GM23338 (cell line): ENCODE measurements around the gene BZW2. TPM values are rescaled to one million over a fixed set of nuclear protein-coding genes. Genes with fewer than 3 reads are reported as not detected.

Source experiments
- ATAC-seq: fragments of 200-7000 bp; cut with Tn5 transposase; 3 replicates; pipeline ENCODE4 v1.9.1; 2020
- DNase-seq: peaks from one replicate; pipeline ENCODE4 v3.0.0-alpha.2; 2015; ENCODE audit warnings: low spot score
- H2AFZ ChIP-seq: fragments of 200-600 bp; sonication (generic); 2 replicates; pipeline ENCODE4 v1.8.0; 2016; ENCODE audit warnings: antibody characterized with exemption, mild to moderate bottlenecking, moderate library complexity
- H3F3A ChIP-seq: fragments of 200-600 bp; sonication (generic); replicated peaks from 2 replicates; pipeline ENCODE4 v1.8.0; 2017; ENCODE audit warnings: antibody characterized with exemption, mixed run types, low read depth
- H3K27ac ChIP-seq: fragments of 200-600 bp; sonication (generic); 2 replicates; pipeline ENCODE4 v1.6.1; 2016; ENCODE audit warnings: low read depth
- H3K27me3 ChIP-seq: fragments of 200-600 bp; sonication (generic); 2 replicates; pipeline ENCODE4 v1.8.0; 2016; ENCODE audit warnings: mild to moderate bottlenecking, mixed run types, moderate library complexity; ENCODE audit not compliant: insufficient read depth
- H3K36me3 ChIP-seq: fragments of 200-600 bp; sonication (generic); 2 replicates; pipeline ENCODE4 v1.8.0; 2016; ENCODE audit warnings: mild to moderate bottlenecking; ENCODE audit not compliant: insufficient read depth
- H3K4me1 ChIP-seq: fragments of 200-600 bp; sonication (generic); 2 replicates; pipeline ENCODE4 v1.8.0; 2016; ENCODE audit warnings: mild to moderate bottlenecking, moderate library complexity; ENCODE audit not compliant: insufficient read depth
- H3K4me2 ChIP-seq: fragments of 200-600 bp; sonication (generic); 2 replicates; pipeline ENCODE4 v1.7.1; 2017; ENCODE audit warnings: mixed run types
- H3K4me3 ChIP-seq: fragments of 200-600 bp; sonication (generic); 2 replicates; pipeline ENCODE4 v1.6.1; 2016; ENCODE audit warnings: mixed run types
- H3K79me2 ChIP-seq: fragments of 200-600 bp; sonication (generic); replicated peaks from 2 replicates; pipeline ENCODE4 v1.8.0; 2017; ENCODE audit warnings: mild to moderate bottlenecking; ENCODE audit not compliant: insufficient read depth
- H3K9me2 ChIP-seq: fragments of 200-600 bp; sonication (generic); 2 replicates; pipeline ENCODE4 v1.8.0; 2017; ENCODE audit not compliant: insufficient read depth
- H4K20me1 ChIP-seq: fragments of 200-600 bp; sonication (generic); replicated peaks from 2 replicates; pipeline ENCODE4 v1.8.0; 2017; ENCODE audit warnings: mild to moderate bottlenecking; ENCODE audit not compliant: insufficient read depth
- H3K27ac Mint-ChIP-seq: 2 replicates; pipeline ENCODE4 v1.8.0; 2020; ENCODE audit warnings: inconsistent platforms, mild to moderate bottlenecking, moderate library complexity, mixed read lengths
- H3K27me3 Mint-ChIP-seq: 3 replicates; pipeline ENCODE4 v1.8.0; 2022; ENCODE audit warnings: low read depth, mild to moderate bottlenecking, moderate library complexity, mixed read lengths, inconsistent platforms; ENCODE audit not compliant: insufficient read depth, poor library complexity
- H3K36me3 Mint-ChIP-seq: 3 replicates; pipeline ENCODE4 v1.8.0; 2021; ENCODE audit warnings: low read depth, mild to moderate bottlenecking, inconsistent platforms, moderate library complexity, mixed read lengths
- H3K4me1 Mint-ChIP-seq: 3 replicates; pipeline ENCODE4 v1.8.0; 2020; ENCODE audit warnings: mild to moderate bottlenecking, inconsistent platforms, mixed read lengths
- H3K4me3 Mint-ChIP-seq: 3 replicates; pipeline ENCODE4 v1.8.0; 2021; ENCODE audit warnings: moderate library complexity, mild to moderate bottlenecking, inconsistent platforms, mixed read lengths
- H3K9me3 Mint-ChIP-seq: 3 replicates; pipeline ENCODE4 v1.8.0; 2020; ENCODE audit warnings: moderate library complexity, mild to moderate bottlenecking, inconsistent platforms, mixed read lengths
- CREB1 ChIP-seq: fragments of 250-450 bp; sonication (Bioruptor Pico); IDR thresholded peaks from 2 replicates; pipeline ENCODE4 v1.5.0; 2020; ENCODE audit warnings: low read depth, mild to moderate bottlenecking, moderate library complexity
- EZH2 ChIP-seq: fragments of 200-600 bp; sonication (generic); IDR thresholded peaks from one replicate; pipeline ENCODE4 v1.8.0; 2017; ENCODE audit warnings: antibody characterized with exemption, mild to moderate bottlenecking, low read depth; ENCODE audit not compliant: unreplicated experiment
- EZH2phosphoT487 ChIP-seq: fragments of 200-600 bp; sonication (generic); IDR thresholded peaks from one replicate; pipeline ENCODE4 v1.8.1; 2018; ENCODE audit warnings: antibody characterized with exemption; ENCODE audit not compliant: unreplicated experiment
- JUNB ChIP-seq: IDR thresholded peaks from one replicate; pipeline ENCODE4 v1.6.1; 2016; ENCODE audit warnings: antibody characterized with exemption; ENCODE audit not compliant: unreplicated experiment
- NANOG ChIP-seq: IDR thresholded peaks from 2 replicates; pipeline ENCODE4 v1.6.1; 2016; ENCODE audit warnings: antibody characterized with exemption, borderline replicate concordance
- POLR2AphosphoS5 ChIP-seq: IDR thresholded peaks from 2 replicates; pipeline ENCODE4 v1.6.1; 2016; ENCODE audit warnings: antibody characterized with exemption, low read depth
- STAT1 ChIP-seq: IDR thresholded peaks from one replicate; pipeline ENCODE4 v1.6.1; 2016; ENCODE audit warnings: antibody characterized with exemption; ENCODE audit not compliant: unreplicated experiment
- ZNF114 ChIP-seq: fragments of 250-450 bp; sonication (Bioruptor Pico); IDR thresholded peaks from 2 replicates; pipeline ENCODE4 v1.5.0; 2020; ENCODE audit warnings: mild to moderate bottlenecking, moderate library complexity
- ZNF331 ChIP-seq: fragments of 250-450 bp; sonication (Bioruptor Pico); IDR thresholded peaks from 2 replicates; pipeline ENCODE4 v1.5.0; 2020; ENCODE audit warnings: low read depth, mild to moderate bottlenecking, moderate library complexity
- polyA plus RNA-seq: library from polyadenylated mRNA; unstranded; fragments of >200 nt; fragmentation: Nextera tagmentation; extraction: Ambion mirVana; gene quantifications from 2 replicates; pipeline ENCODE4 v1.2.1, GENCODE V29; 2016
- total RNA-seq: library from RNA; depleted of rRNA; stranded (reverse); fragments of >200 nt; shearing (Covaris generic); gene quantifications from 2 replicates; pipeline ENCODE4 v1.2.3, GENCODE V29; 2014
- TF ChIP-seq, protein P1 (sequence below), 2 experiments: fragments of 200-600 bp in 1 of 2; sonication (generic) in 1 of 2; conservative IDR thresholded peaks; 2 replicates each; pipeline versions ENCODE4 v1.5.1 to v1.6.1; 2016 to 2017; ENCODE audit warnings: antibody characterized with exemption in 2 of 2, low read depth in 2 of 2, mild to moderate bottlenecking in 2 of 2, moderate library complexity in 1 of 2
- TF ChIP-seq, protein P2 (sequence below): IDR thresholded peaks from 2 replicates; pipeline ENCODE4 v1.6.1; 2016; ENCODE audit warnings: antibody characterized with exemption
- TF ChIP-seq, protein P3 (sequence below): fragments of 250-450 bp; sonication (Bioruptor Pico); IDR thresholded peaks from 2 replicates; pipeline ENCODE4 v1.5.0; 2020; ENCODE audit warnings: mild to moderate bottlenecking, moderate library complexity
- TF ChIP-seq, protein P4 (sequence below): IDR thresholded peaks from one replicate; pipeline ENCODE4 v1.6.1; 2018; ENCODE audit warnings: antibody characterized with exemption; ENCODE audit not compliant: unreplicated experiment

BZW2 gene
- total and polyA plus RNA-seq, 2 experiments from 2014 or later = 88.8 to 108 TPM

DNA sequence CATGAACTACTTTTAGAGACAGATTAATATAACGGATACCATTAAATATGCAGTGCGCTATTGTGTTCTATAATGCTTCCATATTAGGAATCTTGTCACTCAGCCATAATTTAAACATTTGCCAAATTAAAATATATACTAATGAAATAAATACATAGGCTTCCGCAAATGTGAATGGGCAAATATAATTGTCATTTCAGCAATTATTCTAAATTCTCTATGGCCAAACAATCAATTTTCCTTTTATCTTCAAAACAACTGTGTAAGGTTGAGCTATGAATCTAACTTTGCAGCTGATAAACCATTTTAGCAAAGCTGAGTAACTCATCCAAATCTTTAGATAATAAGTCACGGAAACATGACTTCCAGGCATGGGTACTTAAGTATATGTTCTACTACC lies 86.8 kb downstream of the BZW2 start:
- H3K4me3 Mint-ChIP-seq = no peak overlapping the region
- peaks cover 8% of the 10 kb centered on the region for H3K4me1 ChIP-seq

More for the DNA sequence above, 86.8 kb downstream of the BZW2 start:
- ATAC-seq (no peak), DNase-seq (no peak)
- H3K9me2 ChIP-seq = no peaks in the 10 kb centered on the region
- H3K79me2 ChIP-seq = no peaks in the 10 kb centered on the region
- no peak overlapping the region for H3K27ac ChIP-seq
- H3K9me3 Mint-ChIP-seq = no peaks in the 10 kb centered on the region; the same call in 2 of the 3 replicates
- no peak overlapping the region for H3K27ac Mint-ChIP-seq
- no peaks in the 10 kb centered on the region for H3F3A ChIP-seq
- no peaks in the 10 kb centered on the region for H3K36me3 Mint-ChIP-seq
- no peak overlapping the region for H3K4me3 ChIP-seq
- no peaks in the 10 kb centered on the region for H3K36me3 ChIP-seq
- peaks cover 7% of the 10 kb centered on the region for H3K4me1 Mint-ChIP-seq
- no peaks in the 10 kb centered on the region for H3K27me3 ChIP-seq
- no peak overlapping the region for H2AFZ ChIP-seq
- H3K27me3 Mint-ChIP-seq = no peaks in the 10 kb centered on the region
- H3K4me2 ChIP-seq = no peak overlapping the region
- H4K20me1 ChIP-seq = no peaks in the 10 kb centered on the region
- TF ChIP-seq CREB1 (CRISPR knock-in tag) (no peak), ZNF114 (no peak), JUNB (no peak), STAT1 (no peak), NANOG (no peak), POLR2AphosphoS5 (no peak), EZH2 (no peak), EZH2phosphoT487 (no peak), ZNF331 (CRISPR knock-in tag) (no peak)
- TF ChIP-seq, protein P1, sequence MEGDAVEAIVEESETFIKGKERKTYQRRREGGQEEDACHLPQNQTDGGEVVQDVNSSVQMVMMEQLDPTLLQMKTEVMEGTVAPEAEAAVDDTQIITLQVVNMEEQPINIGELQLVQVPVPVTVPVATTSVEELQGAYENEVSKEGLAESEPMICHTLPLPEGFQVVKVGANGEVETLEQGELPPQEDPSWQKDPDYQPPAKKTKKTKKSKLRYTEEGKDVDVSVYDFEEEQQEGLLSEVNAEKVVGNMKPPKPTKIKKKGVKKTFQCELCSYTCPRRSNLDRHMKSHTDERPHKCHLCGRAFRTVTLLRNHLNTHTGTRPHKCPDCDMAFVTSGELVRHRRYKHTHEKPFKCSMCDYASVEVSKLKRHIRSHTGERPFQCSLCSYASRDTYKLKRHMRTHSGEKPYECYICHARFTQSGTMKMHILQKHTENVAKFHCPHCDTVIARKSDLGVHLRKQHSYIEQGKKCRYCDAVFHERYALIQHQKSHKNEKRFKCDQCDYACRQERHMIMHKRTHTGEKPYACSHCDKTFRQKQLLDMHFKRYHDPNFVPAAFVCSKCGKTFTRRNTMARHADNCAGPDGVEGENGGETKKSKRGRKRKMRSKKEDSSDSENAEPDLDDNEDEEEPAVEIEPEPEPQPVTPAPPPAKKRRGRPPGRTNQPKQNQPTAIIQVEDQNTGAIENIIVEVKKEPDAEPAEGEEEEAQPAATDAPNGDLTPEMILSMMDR (conservative IDR thresholded peaks at IDR 0.05; ENCODE audit: low read depth in 2 of 2) = no peak
- TF ChIP-seq, protein P2, sequence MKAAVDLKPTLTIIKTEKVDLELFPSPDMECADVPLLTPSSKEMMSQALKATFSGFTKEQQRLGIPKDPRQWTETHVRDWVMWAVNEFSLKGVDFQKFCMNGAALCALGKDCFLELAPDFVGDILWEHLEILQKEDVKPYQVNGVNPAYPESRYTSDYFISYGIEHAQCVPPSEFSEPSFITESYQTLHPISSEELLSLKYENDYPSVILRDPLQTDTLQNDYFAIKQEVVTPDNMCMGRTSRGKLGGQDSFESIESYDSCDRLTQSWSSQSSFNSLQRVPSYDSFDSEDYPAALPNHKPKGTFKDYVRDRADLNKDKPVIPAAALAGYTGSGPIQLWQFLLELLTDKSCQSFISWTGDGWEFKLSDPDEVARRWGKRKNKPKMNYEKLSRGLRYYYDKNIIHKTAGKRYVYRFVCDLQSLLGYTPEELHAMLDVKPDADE = no peak
- TF ChIP-seq, protein P3, sequence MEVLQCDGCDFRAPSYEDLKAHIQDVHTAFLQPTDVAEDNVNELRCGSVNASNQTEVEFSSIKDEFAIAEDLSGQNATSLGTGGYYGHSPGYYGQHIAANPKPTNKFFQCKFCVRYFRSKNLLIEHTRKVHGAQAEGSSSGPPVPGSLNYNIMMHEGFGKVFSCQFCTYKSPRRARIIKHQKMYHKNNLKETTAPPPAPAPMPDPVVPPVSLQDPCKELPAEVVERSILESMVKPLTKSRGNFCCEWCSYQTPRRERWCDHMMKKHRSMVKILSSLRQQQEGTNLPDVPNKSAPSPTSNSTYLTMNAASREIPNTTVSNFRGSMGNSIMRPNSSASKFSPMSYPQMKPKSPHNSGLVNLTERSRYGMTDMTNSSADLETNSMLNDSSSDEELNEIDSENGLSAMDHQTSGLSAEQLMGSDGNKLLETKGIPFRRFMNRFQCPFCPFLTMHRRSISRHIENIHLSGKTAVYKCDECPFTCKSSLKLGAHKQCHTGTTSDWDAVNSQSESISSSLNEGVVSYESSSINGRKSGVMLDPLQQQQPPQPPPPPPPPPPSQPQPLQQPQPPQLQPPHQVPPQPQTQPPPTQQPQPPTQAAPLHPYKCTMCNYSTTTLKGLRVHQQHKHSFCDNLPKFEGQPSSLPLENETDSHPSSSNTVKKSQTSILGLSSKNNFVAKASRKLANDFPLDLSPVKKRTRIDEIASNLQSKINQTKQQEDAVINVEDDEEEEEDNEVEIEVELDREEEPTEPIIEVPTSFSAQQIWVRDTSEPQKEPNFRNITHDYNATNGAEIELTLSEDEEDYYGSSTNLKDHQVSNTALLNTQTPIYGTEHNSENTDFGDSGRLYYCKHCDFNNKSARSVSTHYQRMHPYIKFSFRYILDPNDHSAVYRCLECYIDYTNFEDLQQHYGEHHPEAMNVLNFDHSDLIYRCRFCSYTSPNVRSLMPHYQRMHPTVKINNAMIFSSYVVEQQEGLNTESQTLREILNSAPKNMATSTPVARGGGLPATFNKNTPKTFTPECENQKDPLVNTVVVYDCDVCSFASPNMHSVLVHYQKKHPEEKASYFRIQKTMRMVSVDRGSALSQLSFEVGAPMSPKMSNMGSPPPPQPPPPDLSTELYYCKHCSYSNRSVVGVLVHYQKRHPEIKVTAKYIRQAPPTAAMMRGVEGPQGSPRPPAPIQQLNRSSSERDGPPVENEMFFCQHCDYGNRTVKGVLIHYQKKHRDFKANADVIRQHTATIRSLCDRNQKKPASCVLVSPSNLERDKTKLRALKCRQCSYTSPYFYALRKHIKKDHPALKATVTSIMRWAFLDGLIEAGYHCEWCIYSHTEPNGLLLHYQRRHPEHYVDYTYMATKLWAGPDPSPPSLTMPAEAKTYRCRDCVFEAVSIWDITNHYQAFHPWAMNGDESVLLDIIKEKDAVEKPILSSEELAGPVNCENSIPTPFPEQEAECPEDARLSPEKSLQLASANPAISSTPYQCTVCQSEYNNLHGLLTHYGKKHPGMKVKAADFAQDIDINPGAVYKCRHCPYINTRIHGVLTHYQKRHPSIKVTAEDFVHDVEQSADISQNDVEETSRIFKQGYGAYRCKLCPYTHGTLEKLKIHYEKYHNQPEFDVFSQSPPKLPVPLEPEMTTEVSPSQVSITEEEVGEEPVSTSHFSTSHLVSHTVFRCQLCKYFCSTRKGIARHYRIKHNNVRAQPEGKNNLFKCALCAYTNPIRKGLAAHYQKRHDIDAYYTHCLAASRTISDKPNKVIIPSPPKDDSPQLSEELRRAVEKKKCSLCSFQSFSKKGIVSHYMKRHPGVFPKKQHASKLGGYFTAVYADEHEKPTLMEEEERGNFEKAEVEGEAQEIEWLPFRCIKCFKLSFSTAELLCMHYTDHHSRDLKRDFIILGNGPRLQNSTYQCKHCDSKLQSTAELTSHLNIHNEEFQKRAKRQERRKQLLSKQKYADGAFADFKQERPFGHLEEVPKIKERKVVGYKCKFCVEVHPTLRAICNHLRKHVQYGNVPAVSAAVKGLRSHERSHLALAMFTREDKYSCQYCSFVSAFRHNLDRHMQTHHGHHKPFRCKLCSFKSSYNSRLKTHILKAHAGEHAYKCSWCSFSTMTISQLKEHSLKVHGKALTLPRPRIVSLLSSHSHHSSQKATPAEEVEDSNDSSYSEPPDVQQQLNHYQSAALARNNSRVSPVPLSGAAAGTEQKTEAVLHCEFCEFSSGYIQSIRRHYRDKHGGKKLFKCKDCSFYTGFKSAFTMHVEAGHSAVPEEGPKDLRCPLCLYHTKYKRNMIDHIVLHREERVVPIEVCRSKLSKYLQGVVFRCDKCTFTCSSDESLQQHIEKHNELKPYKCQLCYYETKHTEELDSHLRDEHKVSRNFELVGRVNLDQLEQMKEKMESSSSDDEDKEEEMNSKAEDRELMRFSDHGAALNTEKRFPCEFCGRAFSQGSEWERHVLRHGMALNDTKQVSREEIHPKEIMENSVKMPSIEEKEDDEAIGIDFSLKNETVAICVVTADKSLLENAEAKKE = no peak
- TF ChIP-seq, protein P4, sequence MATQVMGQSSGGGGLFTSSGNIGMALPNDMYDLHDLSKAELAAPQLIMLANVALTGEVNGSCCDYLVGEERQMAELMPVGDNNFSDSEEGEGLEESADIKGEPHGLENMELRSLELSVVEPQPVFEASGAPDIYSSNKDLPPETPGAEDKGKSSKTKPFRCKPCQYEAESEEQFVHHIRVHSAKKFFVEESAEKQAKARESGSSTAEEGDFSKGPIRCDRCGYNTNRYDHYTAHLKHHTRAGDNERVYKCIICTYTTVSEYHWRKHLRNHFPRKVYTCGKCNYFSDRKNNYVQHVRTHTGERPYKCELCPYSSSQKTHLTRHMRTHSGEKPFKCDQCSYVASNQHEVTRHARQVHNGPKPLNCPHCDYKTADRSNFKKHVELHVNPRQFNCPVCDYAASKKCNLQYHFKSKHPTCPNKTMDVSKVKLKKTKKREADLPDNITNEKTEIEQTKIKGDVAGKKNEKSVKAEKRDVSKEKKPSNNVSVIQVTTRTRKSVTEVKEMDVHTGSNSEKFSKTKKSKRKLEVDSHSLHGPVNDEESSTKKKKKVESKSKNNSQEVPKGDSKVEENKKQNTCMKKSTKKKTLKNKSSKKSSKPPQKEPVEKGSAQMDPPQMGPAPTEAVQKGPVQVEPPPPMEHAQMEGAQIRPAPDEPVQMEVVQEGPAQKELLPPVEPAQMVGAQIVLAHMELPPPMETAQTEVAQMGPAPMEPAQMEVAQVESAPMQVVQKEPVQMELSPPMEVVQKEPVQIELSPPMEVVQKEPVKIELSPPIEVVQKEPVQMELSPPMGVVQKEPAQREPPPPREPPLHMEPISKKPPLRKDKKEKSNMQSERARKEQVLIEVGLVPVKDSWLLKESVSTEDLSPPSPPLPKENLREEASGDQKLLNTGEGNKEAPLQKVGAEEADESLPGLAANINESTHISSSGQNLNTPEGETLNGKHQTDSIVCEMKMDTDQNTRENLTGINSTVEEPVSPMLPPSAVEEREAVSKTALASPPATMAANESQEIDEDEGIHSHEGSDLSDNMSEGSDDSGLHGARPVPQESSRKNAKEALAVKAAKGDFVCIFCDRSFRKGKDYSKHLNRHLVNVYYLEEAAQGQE = no peak
